SIG-M5 (cell line): ENCODE data around the gene KAT14.
"Not testable (repeated sequence)": the region's sequence is repeated elsewhere in the genome, so short reads cannot be mapped to it uniquely, and the experiment has no call there.

Experiments used
- DNase-seq: peaks from one replicate; lab custom pipeline; 2025; lab: John Stamatoyannopoulos, UW

The KAT14 gene

GRCh38 chr20:18154342-18154741 lies 16.7 kb downstream of the KAT14 start:
- no peak for DNase-seq

GRCh38 chr20:18156045-18156444 lies 18.4 kb downstream of the KAT14 start:
- DNase-seq, result no peak

- DNase-seq, result no peak
Observed at GRCh38 chr20:18164356-18164755, 26.7 kb downstream of the KAT14 start.

DNA sequence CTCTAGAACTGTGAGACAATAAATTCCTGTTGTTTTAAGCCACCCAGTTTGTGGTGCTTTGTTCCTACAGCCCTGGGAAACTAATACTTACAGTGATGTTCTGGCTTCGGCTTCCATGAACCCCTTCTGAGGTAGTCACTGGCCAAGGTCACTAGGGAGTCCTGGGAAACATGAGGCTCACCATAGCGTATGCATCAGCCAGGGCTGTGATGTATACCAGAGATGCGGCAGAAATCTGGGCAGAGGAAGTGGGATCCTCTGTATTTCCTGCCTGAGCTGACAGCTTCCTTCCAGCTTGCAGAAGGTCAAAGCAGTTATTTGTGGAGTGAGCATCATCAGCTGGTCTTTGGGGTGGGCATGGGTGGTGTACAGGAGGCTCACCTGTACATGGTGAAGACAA lies 27.9 kb downstream of the KAT14 start:
- no peak for DNase-seq

DNA sequence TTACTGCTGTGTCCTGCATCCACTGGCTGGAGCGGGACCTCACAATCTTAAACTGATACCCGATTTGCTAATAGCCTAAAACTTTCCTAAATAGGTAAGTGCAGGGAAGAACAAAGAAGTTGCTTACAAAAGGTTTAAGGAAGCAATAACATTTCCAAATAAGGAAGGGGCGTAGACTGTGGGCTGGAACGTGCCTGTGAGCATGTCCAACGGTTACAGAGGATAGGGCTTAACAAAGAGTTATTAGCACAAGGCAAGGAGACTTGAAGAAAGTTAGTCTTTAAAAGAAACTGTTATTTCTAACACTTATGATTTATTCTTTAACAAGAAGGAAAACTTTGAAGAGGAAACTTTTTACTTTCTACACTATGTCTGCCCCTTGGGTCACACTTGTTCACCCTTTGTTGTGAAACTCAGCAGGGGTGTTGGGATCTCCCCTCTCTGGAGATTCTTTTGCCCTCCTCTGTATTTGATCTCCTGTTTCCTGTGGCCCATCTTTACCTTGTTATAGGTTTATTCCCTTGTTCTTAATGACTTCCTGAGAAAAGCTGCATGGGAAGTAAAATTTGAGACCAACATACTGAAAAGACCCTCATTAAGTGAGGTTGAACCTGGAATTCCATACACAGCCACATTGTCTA lies 28.7 kb downstream of the KAT14 start:
- DNase-seq, result no peak

DNA sequence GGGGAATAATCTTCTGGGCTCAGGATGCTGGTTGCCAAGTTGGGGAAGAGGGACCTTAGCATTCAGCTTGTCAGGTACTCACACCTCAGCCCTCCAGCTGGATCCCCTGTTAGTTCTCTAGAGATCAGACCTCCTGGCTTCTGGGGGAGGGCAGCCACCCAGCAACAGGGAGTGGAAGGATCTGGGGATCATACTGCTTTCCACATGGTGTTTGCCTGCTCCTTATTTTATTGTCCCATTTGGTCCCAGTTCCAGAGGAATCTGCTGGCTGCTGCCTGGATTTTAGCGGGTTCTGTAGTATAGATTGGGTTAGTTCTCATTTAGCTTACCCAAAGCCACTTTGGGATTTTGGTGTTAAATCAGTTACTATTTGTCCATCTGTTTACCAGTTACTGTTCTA lies 29.3 kb downstream of the KAT14 start:
- DNase-seq, result no peak

- DNase-seq, result no peak
Observed at GRCh38 chr20:18172379-18172778, 34.7 kb downstream of the KAT14 start.

GRCh38 chr20:18174906-18175683 lies 37.4 kb downstream of the KAT14 start:
- DNase-seq, result no peak

DNA sequence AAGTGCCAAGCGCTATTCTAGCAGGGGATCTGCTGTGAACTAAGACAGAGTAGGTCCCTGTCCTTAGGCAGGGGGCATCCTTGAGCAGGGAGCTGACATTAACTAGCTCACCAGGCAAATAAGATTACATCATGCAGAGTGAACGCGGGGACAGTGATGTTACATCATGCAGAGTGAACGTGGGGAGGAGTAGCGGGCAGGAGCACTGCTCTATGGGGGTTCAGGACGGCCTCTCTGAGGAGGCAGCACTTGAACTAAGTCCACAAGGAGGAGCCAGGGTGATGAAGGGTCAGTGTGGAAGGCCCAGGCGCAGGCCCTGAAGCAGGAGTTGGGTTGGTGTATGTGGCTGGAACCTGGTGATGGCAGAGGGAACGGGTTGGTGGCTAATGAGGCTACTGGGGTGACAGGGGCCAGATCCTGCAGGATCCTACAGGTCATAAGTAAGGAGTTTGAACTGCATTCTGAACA lies 38.7 kb downstream of the KAT14 start:
- no peak for DNase-seq

DNA sequence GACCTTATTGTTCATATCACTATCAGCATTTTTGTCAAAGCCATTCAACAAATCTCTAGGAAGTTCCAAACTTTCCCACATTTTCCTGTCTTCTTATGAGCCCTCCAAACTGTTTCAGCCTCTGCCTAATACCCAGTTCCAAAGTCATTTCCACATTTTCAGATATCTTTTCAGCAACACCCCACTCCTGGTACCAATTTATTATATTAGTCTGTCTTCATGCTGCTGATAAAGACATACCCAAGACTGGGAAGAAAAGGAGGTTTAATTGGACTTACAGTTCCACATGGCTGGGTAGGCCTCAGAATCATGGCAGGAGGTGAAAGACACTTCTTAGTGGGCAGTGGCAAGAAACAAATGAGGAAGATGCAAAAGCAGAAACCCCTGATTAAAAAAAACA lies 42.7 kb downstream of the KAT14 start:
- not testable (repeated sequence) for DNase-seq

- DNase-seq, result no peak
Observed at GRCh38 chr20:18180815-18181214, 43.2 kb downstream of the KAT14 start.

DNA sequence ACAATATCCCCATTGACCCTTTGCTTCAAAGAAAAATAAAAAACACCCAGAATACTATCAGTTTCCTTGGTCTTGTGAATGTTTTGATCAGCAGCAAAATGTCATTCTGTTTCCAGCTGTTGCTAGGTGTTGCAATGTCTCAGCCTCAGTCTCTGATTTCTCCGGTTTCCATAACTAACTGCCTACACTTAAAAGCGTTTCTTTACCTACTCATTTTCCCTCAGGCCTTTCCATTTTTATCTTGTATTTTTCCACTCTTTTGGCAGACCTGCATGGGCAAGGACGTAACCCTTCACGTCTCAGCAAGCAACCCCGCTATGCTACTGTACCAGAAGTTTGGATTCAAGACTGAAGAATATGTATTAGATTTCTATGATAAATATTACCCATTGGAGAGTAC lies 49.4 kb downstream of the KAT14 start:
- no peak for DNase-seq

DNA sequence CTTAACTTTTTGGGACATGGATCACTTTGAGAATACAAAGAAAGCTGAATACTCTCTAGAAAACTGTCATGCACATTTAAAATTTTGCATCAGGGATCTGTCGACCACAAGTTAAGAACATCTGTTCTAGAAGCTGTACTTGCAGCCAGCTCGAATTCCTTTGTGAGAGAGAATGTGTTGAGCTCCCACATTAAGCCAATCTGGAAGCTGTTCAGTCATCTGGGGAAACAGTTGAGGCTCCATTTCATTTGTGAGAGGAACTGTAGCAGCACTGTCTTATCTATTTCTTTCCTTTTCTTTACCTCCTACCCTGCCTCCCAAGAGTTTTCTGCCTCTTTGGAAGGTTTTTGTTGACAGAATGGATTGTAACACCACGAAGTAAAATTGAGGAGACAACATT lies 50.8 kb downstream of the KAT14 start:
- DNase-seq, result no peak

GRCh38 chr20:18190338-18191233 lies 52.9 kb downstream of the KAT14 start:
- DNase-seq, result no peak

- no peak for DNase-seq
Observed at GRCh38 chr20:18191306-18191705, 53.6 kb downstream of the KAT14 start.

DNA sequence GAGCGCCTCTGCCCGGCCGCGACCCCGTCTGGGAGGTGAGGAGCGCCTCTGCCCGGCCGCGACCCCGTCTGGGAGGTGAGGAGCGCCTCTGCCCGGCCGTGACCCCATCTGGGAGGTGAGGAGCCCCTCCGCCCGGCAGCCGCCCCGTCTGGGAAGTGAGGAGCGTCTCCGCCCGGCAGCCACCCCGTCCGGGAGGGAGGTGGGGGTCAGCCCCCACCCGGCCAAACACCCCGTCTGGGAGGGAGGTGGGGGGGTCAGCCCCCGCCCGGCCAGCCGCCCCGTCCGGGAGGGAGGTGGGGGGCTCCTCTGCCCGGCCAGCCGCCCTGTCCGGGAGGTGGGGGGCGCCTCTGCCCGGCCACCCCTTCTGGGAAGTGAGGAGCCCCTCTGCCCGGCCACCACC lies 56.8 kb downstream of the KAT14 start:
- DNase-seq, result not testable (repeated sequence)

- DNase-seq, result no peak
Observed at GRCh38 chr20:18195931-18196330, 58.3 kb downstream of the KAT14 start.

- DNase-seq, result no peak
Observed at GRCh38 chr20:18197382-18198070, 59.9 kb downstream of the KAT14 start.

- DNase-seq, result no peak
Observed at GRCh38 chr20:18202966-18203365, 65.3 kb downstream of the KAT14 start.

DNA sequence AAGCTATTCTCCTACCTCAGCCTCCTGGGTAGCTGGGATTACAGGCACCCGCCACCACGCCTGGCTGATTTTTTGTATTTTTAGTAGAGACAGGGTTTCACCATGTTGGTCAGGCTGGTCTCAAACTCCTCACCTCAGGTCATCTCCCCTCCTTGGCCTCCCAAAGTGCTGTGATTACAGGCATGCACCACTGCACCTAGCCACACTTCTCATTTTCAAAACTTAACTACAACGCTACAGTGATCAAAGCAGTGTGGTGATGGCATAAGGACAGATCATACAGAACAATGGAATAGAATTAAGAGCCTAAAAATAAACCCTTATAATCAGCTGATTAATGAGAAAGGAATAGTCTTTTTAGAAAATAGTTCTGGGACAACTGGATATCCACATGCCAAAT lies 66.0 kb downstream of the KAT14 start:
- not testable (repeated sequence) for DNase-seq

- DNase-seq, result no peak
Observed at GRCh38 chr20:18213002-18213401, 75.3 kb downstream of the KAT14 start.

GRCh38 chr20:18215566-18215965 lies 77.9 kb downstream of the KAT14 start:
- DNase-seq, result no peak
